GM12878 (cell line): Measurements from ENCODE around the gene RORC. TPM values are rescaled to one million over a fixed set of nuclear protein-coding genes. Genes with fewer than 3 reads are reported as not detected.

Source experiments
- ATAC-seq: fragments of 200-7000 bp; cut with Tn5 transposase; 3 replicates; pipeline ENCODE4 v1.9.1; 2020; ENCODE audit warnings: mild to moderate bottlenecking, moderate library complexity
- BruUV-seq: library from RNA; stranded (reverse); fragments of 400-500 nt; replicated peaks from 2 replicates; lab custom pipeline; 2021; lab: Mats Ljungman, UMichigan
- CTCF ChIA-PET: fragments of 300-600 bp; sonication (Branson Sonifier 250); formaldehyde crosslinking; extraction: SDS; loops from one replicate; lab custom pipeline; 2021; ENCODE audit warnings: inconsistent platforms; lab: Yijun Ruan, JAX
- POLR2A ChIA-PET: fragments of 350-600 bp; formaldehyde crosslinking; extraction: SDS; loops from one replicate; lab custom pipeline; 2021; ENCODE audit warnings: inconsistent platforms; lab: Charles Lee
- RAD21 ChIA-PET: fragments of 300-600 bp; sonication (Branson Sonifier 250); formaldehyde crosslinking; loops from one replicate; lab custom pipeline; 2023; ENCODE audit warnings: antibody characterized with exemption; ENCODE audit not compliant: unreplicated experiment; lab: Charles Lee
- SMC1A ChIA-PET: fragments of 300-600 bp; sonication (Branson Sonifier 250); formaldehyde crosslinking; loops from one replicate; lab custom pipeline; 2023; ENCODE audit not compliant: unreplicated experiment, uncharacterized antibody; lab: Charles Lee
- DNase-seq: peaks from one replicate; pipeline ENCODE4 v3.0.0-alpha.2; 2011; ENCODE audit warnings: low read depth, low spot score
- FAIRE-seq: peaks from 3 replicates; lab custom pipeline; 2011; peaks lifted over from hg19 to GRCh38; lab: Jason Lieb, UNC
- H2AFZ ChIP-seq: 2 replicates; pipeline ENCODE4 v1.6.0; 2011; ENCODE audit warnings: low read depth, low read length, control low read depth; ENCODE audit not compliant: control insufficient read depth
- H3K27ac ChIP-seq: 2 replicates; pipeline ENCODE4 v1.5.1; 2011; ENCODE audit warnings: control low read depth; ENCODE audit not compliant: control insufficient read depth, insufficient read depth
- H3K27me3 ChIP-seq, 2 experiments: replicated peaks in 1 of 2; 2 replicates each; pipeline versions ENCODE4 v1.6.0 to v1.6.1; 2011; ENCODE audit warnings: low read length in 1 of 2; ENCODE audit not compliant: control insufficient read depth in 2 of 2, insufficient read depth in 2 of 2
- H3K36me3 ChIP-seq, 2 experiments: 2 replicates each; pipeline ENCODE4 v1.5.1; 2011; ENCODE audit warnings: low read length in 1 of 2; ENCODE audit not compliant: control insufficient read depth in 2 of 2, insufficient read depth in 2 of 2
- H3K4me1 ChIP-seq: 2 replicates; pipeline ENCODE4 v1.6.1; 2011; ENCODE audit warnings: mild to moderate bottlenecking, low read length, moderate library complexity, mixed read lengths; ENCODE audit not compliant: control insufficient read depth, insufficient read depth
- H3K4me2 ChIP-seq: 2 replicates; pipeline ENCODE4 v1.6.0; 2011; ENCODE audit warnings: control low read depth; ENCODE audit not compliant: control insufficient read depth, insufficient read depth
- H3K4me3 ChIP-seq: fragments of 200-600 bp; sonication (generic); 2 replicates; pipeline ENCODE4 v1.5.1; 2016
- H3K79me2 ChIP-seq: 2 replicates; pipeline ENCODE4 v1.6.0; 2011; ENCODE audit warnings: low read length; ENCODE audit not compliant: control insufficient read depth, insufficient read depth
- H3K9ac ChIP-seq: 2 replicates; pipeline ENCODE4 v1.8.0; 2011; ENCODE audit warnings: low read length, control low read depth, mixed read lengths; ENCODE audit not compliant: control insufficient read depth, insufficient read depth
- H3K9me3 ChIP-seq: replicated peaks from 3 replicates; pipeline ENCODE4 v1.5.1; 2011; ENCODE audit warnings: mild to moderate bottlenecking, low read length; ENCODE audit not compliant: control insufficient read depth, insufficient read depth
- H4K20me1 ChIP-seq: 2 replicates; pipeline ENCODE4 v1.6.0; 2011; ENCODE audit not compliant: control insufficient read depth, insufficient read depth
- ATF7 ChIP-seq: fragments of 450-650 bp; IDR thresholded peaks from 2 replicates; pipeline ENCODE4 v1.6.1; 2016; ENCODE audit warnings: low read depth, mild to moderate bottlenecking
- CHD2 ChIP-seq: IDR thresholded peaks from 2 replicates; pipeline ENCODE4 v1.6.1; 2011; ENCODE audit warnings: low read depth, low read length, improper control_type of control experiment, borderline replicate concordance
- CHD4 ChIP-seq: fragments of 200-600 bp; sonication (generic); IDR thresholded peaks from 2 replicates; pipeline ENCODE4 v1.6.1; 2016; ENCODE audit warnings: mild to moderate bottlenecking
- HCFC1 ChIP-seq: fragments of 150-350 bp; IDR thresholded peaks from 2 replicates; pipeline ENCODE4 v1.6.1; 2014; ENCODE audit warnings: low read length
- MEF2A ChIP-seq: IDR thresholded peaks from 2 replicates; pipeline ENCODE4 v1.6.1; 2011; ENCODE audit warnings: low read depth, mild to moderate bottlenecking, low read length, moderate library complexity; ENCODE audit not compliant: insufficient read depth
- MYC ChIP-seq: IDR thresholded peaks from 2 replicates; pipeline ENCODE4 v1.6.1; 2011; ENCODE audit warnings: mild to moderate bottlenecking, low read length, moderate library complexity, inconsistent platforms; ENCODE audit not compliant: insufficient read depth, insufficient replicate concordance, insufficient read length, severe bottlenecking
- NFIC ChIP-seq: IDR thresholded peaks from 2 replicates; pipeline ENCODE4 v1.6.1; 2012; ENCODE audit warnings: low read depth, mild to moderate bottlenecking, inconsistent platforms, low read length, moderate library complexity
- NRF1 ChIP-seq: conservative IDR thresholded peaks from 2 replicates; pipeline ENCODE4 v1.6.1; 2011; ENCODE audit warnings: mild to moderate bottlenecking, low read depth, low read length, improper control_type of control experiment
- POLR2AphosphoS2 ChIP-seq: IDR thresholded peaks from 2 replicates; pipeline ENCODE4 v1.6.1; 2011; ENCODE audit warnings: low read depth, mild to moderate bottlenecking, low read length, improper control_type of control experiment, moderate library complexity
- RUNX3 ChIP-seq: IDR thresholded peaks from 2 replicates; pipeline ENCODE4 v1.6.1; 2012; ENCODE audit warnings: low read length, inconsistent platforms
- SREBF2 ChIP-seq: IDR thresholded peaks from 2 replicates; pipeline ENCODE4 v1.6.1; 2012; ENCODE audit warnings: mild to moderate bottlenecking, low read length
- STAT3 ChIP-seq: IDR thresholded peaks from 2 replicates; pipeline ENCODE4 v1.6.1; 2011; ENCODE audit warnings: low read depth, low read length, improper control_type of control experiment
- YBX1 ChIP-seq: fragments of 450-650 bp; IDR thresholded peaks from 2 replicates; pipeline ENCODE4 v1.6.1; 2016; ENCODE audit warnings: antibody characterized with exemption
- WGBS: methylation state at CpG from one replicate; pipeline ENCODE4 v1.1.6; 2016; ENCODE audit warnings: low lambda C conversion rate; ENCODE audit not compliant: insufficient replicate concordance, insufficient coverage; ENCODE audit errors: missing lambda C conversion rate; 5-methylcytosine and 5-hydroxymethylcytosine counted together
- in situ Hi-C: fragments of 300-500 bp; cut with MboI; formaldehyde crosslinking; loops from 9 replicates; pipeline ENCODE4 v1.14.3; 2018; ENCODE audit warnings: mixed read lengths
- intact Hi-C: fragments of 100-400 bp; cut with micrococcal nuclease; formaldehyde crosslinking; loops from one replicate; pipeline ENCODE4 v1.14.2; 2022; ENCODE audit not compliant: unreplicated experiment
- polyA plus RNA-seq, 11 experiments: library from polyadenylated mRNA; depleted of rRNA in 4 of 11; unstranded in 6 of 11; stranded (reverse) in 5 of 11; fragments of >200 nt; fragmentation: Nextera tagmentation in 4 of 11; fragmentation: Illumina TruSeq in 1 of 11; extraction: Ambion mirVana in 4 of 11; extraction: Trizol in 1 of 11; gene quantifications; 1 replicate in 1 of 11; 2 replicates in 10 of 11; pipeline versions ENCODE4 v1.2.1 to v1.2.3, GENCODE V29; 2011 to 2016; ENCODE audit warnings: inconsistent platforms in 2 of 11, missing spikeins in 2 of 11, low read depth in 1 of 11
- total RNA-seq, 4 experiments: library from RNA; depleted of rRNA in 3 of 4; stranded (reverse); fragments of >200 nt in 3 of 4; fragmentation: Illumina TruSeq in 1 of 4; extraction: Trizol in 1 of 4; gene quantifications; 2 replicates each; pipeline versions ENCODE4 v1.2.1 to v1.2.3, GENCODE V29; 2013 to 2021
- TF ChIP-seq, protein P1 (sequence below): fragments of 450-650 bp; IDR thresholded peaks from 2 replicates; pipeline ENCODE4 v1.6.1; 2017; ENCODE audit warnings: mild to moderate bottlenecking, moderate library complexity
- TF ChIP-seq, protein P2 (sequence below): IDR thresholded peaks from 2 replicates; pipeline ENCODE4 v1.6.1; 2011; ENCODE audit warnings: borderline replicate concordance, low read depth, mild to moderate bottlenecking, moderate library complexity, mixed read lengths, low read length; ENCODE audit not compliant: insufficient read depth; ENCODE audit errors: extremely low read length
- TF ChIP-seq, protein P3 (sequence below): IDR thresholded peaks from 2 replicates; pipeline ENCODE4 v1.6.1; 2012; ENCODE audit warnings: low read depth, low read length, improper control_type of control experiment

The RORC gene
- total and polyA plus RNA-seq, 10 of the 15 experiments (the other 5 are each of a cell fraction or from before 2014, with no cell fraction given): not detected

DNA sequence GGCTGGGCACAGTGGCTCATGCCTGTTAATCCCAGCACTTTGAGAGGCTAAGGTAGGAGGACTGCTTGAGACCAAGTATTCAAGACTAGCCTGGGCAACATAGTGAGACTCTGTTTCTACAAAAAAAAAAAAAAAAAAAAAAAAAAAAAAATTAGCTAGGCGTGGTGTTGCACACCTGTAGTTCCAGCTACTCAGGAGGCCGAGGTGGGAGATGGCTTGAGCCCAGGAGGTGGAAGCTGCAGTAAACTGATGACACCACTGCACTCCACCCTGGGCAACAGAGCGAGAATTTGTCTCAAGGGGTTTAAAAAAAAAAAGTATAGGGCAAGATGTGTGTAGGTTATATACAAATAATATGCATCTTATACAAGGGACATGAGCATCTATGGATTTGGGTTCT is 43.9 kb downstream of the RORC start (continued):
- TF ChIP-seq, protein P1, sequence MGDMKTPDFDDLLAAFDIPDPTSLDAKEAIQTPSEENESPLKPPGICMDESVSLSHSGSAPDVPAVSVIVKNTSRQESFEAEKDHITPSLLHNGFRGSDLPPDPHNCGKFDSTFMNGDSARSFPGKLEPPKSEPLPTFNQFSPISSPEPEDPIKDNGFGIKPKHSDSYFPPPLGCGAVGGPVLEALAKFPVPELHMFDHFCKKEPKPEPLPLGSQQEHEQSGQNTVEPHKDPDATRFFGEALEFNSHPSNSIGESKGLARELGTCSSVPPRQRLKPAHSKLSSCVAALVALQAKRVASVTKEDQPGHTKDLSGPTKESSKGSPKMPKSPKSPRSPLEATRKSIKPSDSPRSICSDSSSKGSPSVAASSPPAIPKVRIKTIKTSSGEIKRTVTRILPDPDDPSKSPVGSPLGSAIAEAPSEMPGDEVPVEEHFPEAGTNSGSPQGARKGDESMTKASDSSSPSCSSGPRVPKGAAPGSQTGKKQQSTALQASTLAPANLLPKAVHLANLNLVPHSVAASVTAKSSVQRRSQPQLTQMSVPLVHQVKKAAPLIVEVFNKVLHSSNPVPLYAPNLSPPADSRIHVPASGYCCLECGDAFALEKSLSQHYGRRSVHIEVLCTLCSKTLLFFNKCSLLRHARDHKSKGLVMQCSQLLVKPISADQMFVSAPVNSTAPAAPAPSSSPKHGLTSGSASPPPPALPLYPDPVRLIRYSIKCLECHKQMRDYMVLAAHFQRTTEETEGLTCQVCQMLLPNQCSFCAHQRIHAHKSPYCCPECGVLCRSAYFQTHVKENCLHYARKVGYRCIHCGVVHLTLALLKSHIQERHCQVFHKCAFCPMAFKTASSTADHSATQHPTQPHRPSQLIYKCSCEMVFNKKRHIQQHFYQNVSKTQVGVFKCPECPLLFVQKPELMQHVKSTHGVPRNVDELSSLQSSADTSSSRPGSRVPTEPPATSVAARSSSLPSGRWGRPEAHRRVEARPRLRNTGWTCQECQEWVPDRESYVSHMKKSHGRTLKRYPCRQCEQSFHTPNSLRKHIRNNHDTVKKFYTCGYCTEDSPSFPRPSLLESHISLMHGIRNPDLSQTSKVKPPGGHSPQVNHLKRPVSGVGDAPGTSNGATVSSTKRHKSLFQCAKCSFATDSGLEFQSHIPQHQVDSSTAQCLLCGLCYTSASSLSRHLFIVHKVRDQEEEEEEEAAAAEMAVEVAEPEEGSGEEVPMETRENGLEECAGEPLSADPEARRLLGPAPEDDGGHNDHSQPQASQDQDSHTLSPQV: no peak
- TF ChIP-seq, protein P2, sequence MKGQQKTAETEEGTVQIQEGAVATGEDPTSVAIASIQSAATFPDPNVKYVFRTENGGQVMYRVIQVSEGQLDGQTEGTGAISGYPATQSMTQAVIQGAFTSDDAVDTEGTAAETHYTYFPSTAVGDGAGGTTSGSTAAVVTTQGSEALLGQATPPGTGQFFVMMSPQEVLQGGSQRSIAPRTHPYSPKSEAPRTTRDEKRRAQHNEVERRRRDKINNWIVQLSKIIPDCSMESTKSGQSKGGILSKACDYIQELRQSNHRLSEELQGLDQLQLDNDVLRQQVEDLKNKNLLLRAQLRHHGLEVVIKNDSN: no peak
- TF ChIP-seq NRF1: no peak
- no peak for TF ChIP-seq POLR2AphosphoS2
- TF ChIP-seq, all 136 proteins: peak for 0

DNA sequence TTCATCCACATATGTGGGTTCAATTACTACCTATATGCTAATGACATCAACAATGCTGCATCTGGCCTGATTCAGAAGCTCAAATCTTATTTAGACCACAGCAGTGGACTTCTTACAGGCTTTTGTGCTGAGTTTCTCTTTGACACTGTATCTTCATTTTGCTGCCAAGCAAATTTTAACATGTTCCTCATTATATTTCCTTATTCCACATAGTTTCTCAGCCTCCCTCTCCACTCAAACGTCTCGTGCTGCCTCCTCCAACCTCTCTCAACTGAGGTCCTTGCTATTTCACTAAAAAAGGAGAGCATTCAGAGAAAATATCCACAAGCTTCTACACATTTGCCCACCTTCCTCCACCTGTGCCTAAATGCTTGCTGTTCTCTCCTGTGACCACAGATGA is 47.8 kb downstream of the RORC start:
- no peak for TF ChIP-seq SREBF2
- no peak for TF ChIP-seq NFIC
- TF ChIP-seq HCFC1: no peak
- no peak for TF ChIP-seq RUNX3
- TF ChIP-seq CHD2: no peak
- no peak for TF ChIP-seq YBX1
- TF ChIP-seq MYC: no peak
- TF ChIP-seq, protein P3, sequence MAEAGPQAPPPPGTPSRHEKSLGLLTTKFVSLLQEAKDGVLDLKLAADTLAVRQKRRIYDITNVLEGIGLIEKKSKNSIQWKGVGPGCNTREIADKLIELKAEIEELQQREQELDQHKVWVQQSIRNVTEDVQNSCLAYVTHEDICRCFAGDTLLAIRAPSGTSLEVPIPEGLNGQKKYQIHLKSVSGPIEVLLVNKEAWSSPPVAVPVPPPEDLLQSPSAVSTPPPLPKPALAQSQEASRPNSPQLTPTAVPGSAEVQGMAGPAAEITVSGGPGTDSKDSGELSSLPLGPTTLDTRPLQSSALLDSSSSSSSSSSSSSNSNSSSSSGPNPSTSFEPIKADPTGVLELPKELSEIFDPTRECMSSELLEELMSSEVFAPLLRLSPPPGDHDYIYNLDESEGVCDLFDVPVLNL: no peak
- TF ChIP-seq MEF2A: no peak
- TF ChIP-seq CHD4: no peak
- TF ChIP-seq ATF7: no peak
- no peak for TF ChIP-seq STAT3
- no peak overlapping the region for H3K27ac ChIP-seq
- H2AFZ ChIP-seq: no peak overlapping the region
- H3K27me3 ChIP-seq: no peaks in the 10 kb centered on the region; a peak in 1 of 4 replicates
- SMC1A ChIA-PET: interaction anchor here (0.6 to 0.7 kb wide), 2 partner anchors 146 to 309 kb away, joined by 3 read pairs; no protein-coding TSS in a partner anchor
- H3K4me3 ChIP-seq: no peak overlapping the region
- CTCF ChIA-PET: no interaction called here
- no peaks in the 10 kb centered on the region for H3K36me3 ChIP-seq
- no peak overlapping the region for H3K9ac ChIP-seq
- 79% methylated on average over 2 of the region's 2 CpGs for WGBS
- in situ Hi-C loops: no loop called here
- H3K4me2 ChIP-seq: no peak overlapping the region
- no peaks in the 10 kb centered on the region for H3K79me2 ChIP-seq
- no peaks in the 10 kb centered on the region for H3K4me1 ChIP-seq
- ATAC-seq (no peak), DNase-seq (no peak), FAIRE-seq (no peak)
- intact Hi-C loops: no loop called here
- no TSS peak for BruUV-seq
- H3K9me3 ChIP-seq: no peaks in the 10 kb centered on the region
- no peaks in the 10 kb centered on the region for H4K20me1 ChIP-seq
- RAD21 ChIA-PET: no interaction called here
- POLR2A ChIA-PET: interaction anchor here (0.9 kb wide), 1 partner anchor 24 kb away, joined by 3 read pairs; no protein-coding TSS in a partner anchor
